Measurements from ENCODE around the gene RAB28. TPM values are rescaled to one million over a fixed set of nuclear protein-coding genes. Genes with fewer than 3 reads are reported as not detected.

The RAB28 gene
- total RNA-seq, 1 donor from 2014 or later, result 16.0 TPM

GRCh38 chr4:13432453-13432852 is 51.7 kb downstream of the RAB28 start:
- no peak for DNase-seq (ENCODE audit: low read depth)
- H3K4me3 ChIP-seq (ENCODE audit: low read depth, low read length), result no peak overlapping the region
- TF ChIP-seq, protein P1, sequence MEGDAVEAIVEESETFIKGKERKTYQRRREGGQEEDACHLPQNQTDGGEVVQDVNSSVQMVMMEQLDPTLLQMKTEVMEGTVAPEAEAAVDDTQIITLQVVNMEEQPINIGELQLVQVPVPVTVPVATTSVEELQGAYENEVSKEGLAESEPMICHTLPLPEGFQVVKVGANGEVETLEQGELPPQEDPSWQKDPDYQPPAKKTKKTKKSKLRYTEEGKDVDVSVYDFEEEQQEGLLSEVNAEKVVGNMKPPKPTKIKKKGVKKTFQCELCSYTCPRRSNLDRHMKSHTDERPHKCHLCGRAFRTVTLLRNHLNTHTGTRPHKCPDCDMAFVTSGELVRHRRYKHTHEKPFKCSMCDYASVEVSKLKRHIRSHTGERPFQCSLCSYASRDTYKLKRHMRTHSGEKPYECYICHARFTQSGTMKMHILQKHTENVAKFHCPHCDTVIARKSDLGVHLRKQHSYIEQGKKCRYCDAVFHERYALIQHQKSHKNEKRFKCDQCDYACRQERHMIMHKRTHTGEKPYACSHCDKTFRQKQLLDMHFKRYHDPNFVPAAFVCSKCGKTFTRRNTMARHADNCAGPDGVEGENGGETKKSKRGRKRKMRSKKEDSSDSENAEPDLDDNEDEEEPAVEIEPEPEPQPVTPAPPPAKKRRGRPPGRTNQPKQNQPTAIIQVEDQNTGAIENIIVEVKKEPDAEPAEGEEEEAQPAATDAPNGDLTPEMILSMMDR (conservative IDR thresholded peaks at IDR 0.05; ENCODE audit: low read depth, low read length), result no peak

DNA sequence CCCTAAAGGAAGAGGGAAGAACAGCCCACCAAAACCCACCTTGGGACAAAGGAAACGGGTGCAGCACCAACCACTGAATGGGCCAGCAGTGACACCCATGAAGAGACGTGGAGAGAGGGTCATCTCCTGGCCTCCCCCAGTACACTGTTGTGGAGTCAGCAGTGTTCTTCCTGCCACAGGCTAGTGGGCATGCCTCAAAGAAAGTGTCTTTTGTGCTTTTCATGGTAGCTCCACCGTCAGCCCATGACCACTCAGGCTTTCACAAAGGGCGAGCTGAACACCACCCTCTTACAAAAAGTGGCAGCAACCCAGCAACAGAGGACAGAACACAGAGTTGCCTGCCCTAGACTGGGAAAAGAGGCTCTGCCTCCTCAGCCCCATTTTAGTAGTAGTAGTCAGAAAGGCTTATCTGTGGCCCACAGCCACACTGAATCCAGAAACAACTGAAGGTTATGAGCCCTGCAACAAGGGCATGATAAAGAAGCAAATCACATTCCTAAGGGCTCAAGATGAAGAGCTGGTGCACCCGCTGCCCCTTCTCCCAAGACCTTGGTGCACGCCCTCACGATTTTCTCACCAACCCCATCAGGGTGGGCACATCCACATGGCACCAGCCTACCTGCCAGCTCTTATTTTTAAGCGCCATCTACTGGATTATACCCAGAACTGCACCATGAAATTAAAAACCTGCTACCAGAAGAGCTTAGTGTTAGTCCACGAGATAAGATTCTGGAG is 53.1 kb downstream of the RAB28 start:
- TF ChIP-seq, protein P1 (conservative IDR thresholded peaks at IDR 0.05; ENCODE audit: low read depth, low read length), result peak; percentile 51
- H3K4me3 ChIP-seq (ENCODE audit: low read depth, low read length), result no peak overlapping the region
- no peak for DNase-seq (ENCODE audit: low read depth)

DNA sequence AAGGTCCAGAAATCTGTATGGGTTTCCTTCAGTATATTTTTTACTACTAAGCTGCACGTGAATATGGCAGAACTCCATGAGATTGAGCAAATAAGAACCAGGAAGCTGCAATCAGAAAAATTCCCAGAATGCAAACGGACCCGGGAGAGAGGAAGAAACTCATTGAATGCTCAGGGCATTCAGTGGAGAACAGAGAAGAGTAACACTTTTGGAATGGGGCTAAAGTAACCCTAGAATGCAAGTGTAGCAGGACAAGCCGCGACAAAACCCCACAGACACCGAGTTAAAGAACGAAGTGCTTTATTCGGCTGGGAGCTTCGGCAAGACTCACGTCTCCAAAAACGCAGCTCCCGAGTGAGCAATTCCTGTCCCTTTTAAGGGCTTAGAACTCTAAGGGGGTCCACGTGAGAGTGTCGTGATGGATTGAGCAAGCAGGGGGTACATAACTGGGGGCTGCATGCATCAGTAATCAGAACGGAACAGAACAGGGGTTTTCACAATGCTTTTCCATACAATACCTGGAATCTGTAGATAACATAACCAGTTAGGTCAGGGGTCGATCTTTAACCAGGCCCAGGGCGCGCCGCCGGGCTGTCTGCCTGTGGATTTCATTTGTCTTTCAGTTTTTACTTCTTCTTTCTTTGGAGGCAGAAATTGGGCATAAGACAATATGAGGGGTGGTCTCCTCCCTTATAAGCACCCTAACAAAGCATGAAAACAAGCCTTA is 56.4 kb downstream of the RAB28 start:
- no peak overlapping the region for H3K4me3 ChIP-seq (ENCODE audit: low read depth, low read length)
- no peak for DNase-seq (ENCODE audit: low read depth)
- TF ChIP-seq, protein P1 (conservative IDR thresholded peaks at IDR 0.05; ENCODE audit: low read depth, low read length), result no peak

GRCh38 chr4:13415068-13415785 is 68.9 kb downstream of the RAB28 start:
- DNase-seq (ENCODE audit: low read depth), result no peak
- H3K4me3 ChIP-seq (ENCODE audit: low read depth, low read length), result no peak overlapping the region
- TF ChIP-seq, protein P1 (conservative IDR thresholded peaks at IDR 0.05; ENCODE audit: low read depth, low read length), result no peak

DNA sequence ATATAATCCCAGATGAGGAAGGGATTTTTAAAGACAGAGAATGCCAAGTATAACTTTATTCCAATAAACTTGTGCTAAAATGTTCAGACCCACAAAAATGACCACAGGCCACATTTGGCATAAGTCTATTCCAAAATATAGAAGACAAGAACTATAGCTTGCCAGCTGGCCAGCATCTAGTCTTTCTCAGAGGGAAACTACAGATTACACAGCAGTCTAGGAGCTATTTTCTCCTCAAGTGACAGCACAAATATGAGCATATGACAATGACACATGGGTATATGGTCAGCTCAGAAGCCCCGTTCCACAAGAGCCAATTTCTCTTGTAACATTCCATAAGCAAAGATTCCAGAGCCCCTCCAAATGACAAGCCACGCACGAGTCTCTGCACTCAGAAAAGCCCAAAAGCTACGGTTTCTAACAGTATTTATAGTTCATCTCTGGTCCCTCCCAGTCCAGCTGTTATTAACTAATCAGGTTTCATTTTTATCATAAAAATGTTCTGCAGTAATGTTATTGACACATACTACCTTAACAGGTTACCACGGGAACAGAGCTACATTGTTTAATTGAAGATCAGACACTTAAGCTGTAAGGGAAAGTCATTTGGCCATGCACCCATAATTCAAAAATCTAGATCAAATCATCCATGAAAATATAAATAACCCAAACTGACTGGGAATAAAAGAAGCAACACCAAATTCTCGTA is 70.3 kb downstream of the RAB28 start:
- H3K4me3 ChIP-seq (ENCODE audit: low read depth, low read length), result no peak overlapping the region
- TF ChIP-seq, protein P1 (conservative IDR thresholded peaks at IDR 0.05; ENCODE audit: low read depth, low read length), result no peak
- DNase-seq (ENCODE audit: low read depth), result no peak

DNA sequence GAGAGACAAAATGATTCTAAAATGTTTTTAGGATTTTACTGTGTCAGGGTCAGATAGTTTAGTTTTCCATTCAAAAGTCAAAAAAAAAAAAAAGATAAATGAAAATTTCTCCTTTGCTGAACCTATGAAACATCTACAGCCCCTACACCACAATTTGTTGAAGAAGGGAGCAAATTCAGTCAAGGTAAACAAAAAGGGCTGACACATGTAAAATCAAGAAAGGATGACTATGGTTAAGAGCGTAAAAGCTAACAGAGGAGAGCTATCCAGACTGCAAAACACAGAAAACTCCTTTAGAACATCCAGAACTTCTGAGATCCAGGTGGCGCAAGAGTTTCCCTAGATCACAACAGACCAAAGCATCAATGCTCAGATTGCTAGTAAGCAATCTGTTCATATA is 72.2 kb downstream of the RAB28 start:
- TF ChIP-seq, protein P1 (conservative IDR thresholded peaks at IDR 0.05; ENCODE audit: low read depth, low read length), result no peak
- DNase-seq (ENCODE audit: low read depth), result no peak
- H3K4me3 ChIP-seq (ENCODE audit: low read depth, low read length), result no peak overlapping the region
